HG03354 (cell line): ENCODE measurements around the gene ASIC1.

Source experiments
- ATAC-seq: cut with Tn5 transposase; IDR thresholded peaks from one replicate; pipeline ENCODE4 v1.9.1; 2021; ENCODE audit warnings: mild to moderate bottlenecking; ENCODE audit not compliant: unreplicated experiment, poor library complexity, severe bottlenecking

The ASIC1 gene

DNA sequence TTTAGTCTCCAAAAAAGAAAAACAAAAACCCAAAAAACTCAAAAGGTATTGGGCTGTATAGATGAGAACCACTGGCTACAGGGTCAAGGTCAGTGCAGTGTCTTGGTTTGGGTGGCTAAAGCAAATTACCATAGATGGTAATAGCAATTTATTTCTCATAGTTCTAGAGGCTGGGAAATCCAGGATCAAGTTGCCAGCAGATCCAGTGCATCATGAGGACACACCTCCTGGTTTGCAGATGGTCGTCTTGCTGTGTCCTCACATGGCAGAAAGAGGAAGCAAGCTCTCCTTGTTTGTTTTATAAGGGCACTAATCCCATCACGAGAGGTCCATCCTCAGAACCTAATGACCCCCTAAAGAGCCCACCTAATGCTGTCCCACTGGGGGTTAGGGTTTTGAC lies 65.8 kb downstream of the ASIC1 start:
- ATAC-seq: no peak

DNA sequence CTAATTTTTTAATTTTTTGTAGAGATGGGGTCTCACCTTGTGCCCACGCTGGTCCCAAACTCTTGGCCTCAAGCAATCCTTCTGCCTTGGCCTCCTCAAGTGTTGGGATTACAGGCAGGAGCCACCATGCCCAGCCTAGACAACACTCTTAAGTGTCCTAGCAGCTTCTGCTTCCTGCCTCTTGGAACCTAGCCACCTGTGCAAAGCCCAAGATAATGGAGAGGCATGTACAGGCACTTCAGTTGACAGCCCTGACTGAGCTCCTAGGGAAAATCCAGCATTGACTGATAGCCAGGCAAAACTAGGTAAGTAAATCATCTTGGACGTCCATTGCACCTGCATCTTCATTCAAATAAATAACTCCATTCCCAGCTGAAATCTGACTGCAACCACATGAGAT lies 70.2 kb downstream of the ASIC1 start:
- no peak for ATAC-seq

DNA sequence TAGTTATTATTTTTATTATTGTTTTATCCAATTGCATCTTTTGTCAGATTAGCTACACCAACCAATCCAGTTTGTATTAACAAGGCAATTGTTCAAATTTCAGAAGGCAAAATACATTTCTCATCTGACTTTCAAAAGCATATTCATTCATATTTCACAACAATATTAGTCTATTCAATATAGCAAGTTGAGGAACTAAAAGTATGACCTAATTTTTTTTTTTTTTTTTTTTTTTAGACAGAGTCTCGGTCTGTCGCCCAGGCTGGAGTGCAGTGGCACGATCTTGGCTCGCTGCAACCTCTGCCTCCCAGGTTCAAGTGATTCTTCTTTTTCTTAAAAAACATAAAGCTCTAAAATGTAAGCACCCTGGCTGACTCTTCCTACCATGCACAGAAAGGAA lies 71.9 kb downstream of the ASIC1 start:
- no peak for ATAC-seq

DNA sequence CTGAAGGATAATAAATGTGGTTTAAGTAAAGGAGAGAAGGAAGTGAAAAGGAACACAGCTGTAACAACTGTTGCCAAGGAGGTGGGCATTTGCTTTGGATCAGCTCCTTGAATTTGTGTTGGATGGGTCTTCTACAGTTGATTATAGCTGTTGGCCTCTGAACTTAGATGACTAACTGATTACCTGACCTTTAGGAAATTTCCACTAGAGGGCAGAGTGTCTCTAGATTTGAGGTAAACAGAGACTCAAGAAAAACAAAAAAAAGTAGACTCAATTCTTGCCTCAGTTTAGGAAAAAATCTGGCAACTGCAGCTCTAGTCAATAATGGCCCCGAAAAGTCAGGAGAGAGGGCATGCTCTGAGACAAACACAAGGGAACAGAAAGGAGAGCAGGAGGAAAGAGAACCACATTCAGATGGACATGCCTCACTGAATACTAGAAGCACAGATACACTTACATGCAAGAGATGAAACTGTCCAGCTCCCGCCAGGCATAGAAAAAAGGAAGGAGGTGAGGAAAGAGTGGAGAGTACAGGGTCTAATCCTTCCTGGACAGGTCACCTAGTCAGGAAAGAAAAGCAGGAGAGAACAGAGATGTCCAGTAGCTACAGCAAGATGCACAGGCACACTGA lies 75.2 kb downstream of the ASIC1 start:
- ATAC-seq: no peak
